Measurements from ENCODE around the gene FBXL5. TPM values are rescaled to one million over a fixed set of nuclear protein-coding genes. Genes with fewer than 3 reads are reported as not detected.

The FBXL5 gene
- total and polyA plus RNA-seq, 9 of the 15 experiments (the other 6 are each of a cell fraction or from before 2014, with no cell fraction given) = 6.0 to 35.2 (median 22.1) TPM

GRCh38 chr4:15674926-15675325, 19.8 kb upstream of the FBXL5 start:
- WGBS (ENCODE audit: insufficient coverage, low coverage, missing lambda C conversion rate) = 90% methylated on average over 4 of the region's 4 CpGs
- H3K9ac ChIP-seq (ENCODE audit: insufficient read depth in 1 of 2, low read depth in 2 of 2, low read length in 2 of 2) = no peak overlapping the region
- peaks cover 0 to 16% of the 10 kb centered on the region in 2 experiments; a peak in 3 of 5 replicates for H3K4me1 ChIP-seq (replicated peaks in 1 of 2; ENCODE audit: control insufficient read depth in 2 of 2, insufficient read depth in 2 of 2, low read length in 2 of 2)
- POLR2A ChIA-PET = interaction anchor here (2.3 kb wide), 1 partner anchor 11 kb away, joined by 8 read pairs; no protein-coding TSS in a partner anchor
- H3K27ac ChIP-seq (ENCODE audit: extremely low read depth, low read depth, low read length) = no peak overlapping the region
- FAIRE-seq = no peak
- DNase-seq (ENCODE audit: extremely low read depth in 1 of 4, low spot score in 3 of 4) = no peak
- H3K9me1 ChIP-seq (ENCODE audit: control insufficient read depth, insufficient read depth, low read length) = no peaks in the 10 kb centered on the region
- ATAC-seq = no peak
- H3K9me3 ChIP-seq (replicated peaks; ENCODE audit: control insufficient read depth, insufficient read depth, low read depth, low read length) = no peaks in the 10 kb centered on the region
- no peak overlapping the region for H3K4me2 ChIP-seq (ENCODE audit: insufficient read depth, low read length)
- peaks cover 63% of the 10 kb centered on the region for H3K79me2 ChIP-seq (ENCODE audit: control insufficient read depth, insufficient read depth, low read length)
- H3K36me3 ChIP-seq (ENCODE audit: control insufficient read depth, insufficient read depth, low read length) = peaks cover 7% of the 10 kb centered on the region; the same call in 2 of the 3 replicates
- CTCF ChIA-PET (ENCODE audit: low intra/inter-chr PET ratio) = no interaction called here
- H2AFZ ChIP-seq (ENCODE audit: low read depth, low read length) = no peak overlapping the region
- H3K4me3 ChIP-seq = no peak overlapping the region
- in situ Hi-C loops (cut with MboI) (loop anchor here (25.0 kb wide), 1 partner anchor 663 kb away; the partner anchor contains the start of gene CPEB2), intact Hi-C loops (cut with micrococcal nuclease) (no loop called here)
- BruUV-seq (replicated peaks) = no TSS peak
- H3K27me3 ChIP-seq (ENCODE audit: control insufficient read depth in 2 of 2, insufficient read depth in 2 of 2, low read length in 2 of 2) = no peaks in the 10 kb centered on the region
- H4K20me1 ChIP-seq (replicated peaks; ENCODE audit: control insufficient read depth, insufficient read depth, low read length) = no peaks in the 10 kb centered on the region
- TF ChIP-seq MBD1 (CRISPR knock-in tag; IDR thresholded peaks at IDR 0.05) (no peak), ELK3 (CRISPR knock-in tag; IDR thresholded peaks at IDR 0.05) (no peak), ZNF121 (CRISPR knock-in tag; conservative IDR thresholded peaks at IDR 0.05) (no peak), U2AF2 (optimal IDR thresholded peaks at IDR 0.05; ENCODE audit: low read depth, low read length) (no peak), ILF3 (IDR thresholded peaks at IDR 0.05; ENCODE audit: borderline replicate concordance) (no peak), ZNF695 (CRISPR knock-in tag; IDR thresholded peaks at IDR 0.05) (no peak), PBX2 (CRISPR knock-in tag; IDR thresholded peaks at IDR 0.05; ENCODE audit: low read depth) (no peak), PBX2 (tag; conservative IDR thresholded peaks at IDR 0.05; ENCODE audit: low read depth) (no peak), DEAF1 (CRISPR knock-in tag; IDR thresholded peaks at IDR 0.05) (no peak), ZNF778 (CRISPR knock-in tag; IDR thresholded peaks at IDR 0.05) (no peak), NR3C1 (CRISPR knock-in tag; IDR thresholded peaks at IDR 0.05) (no peak), PHTF2 (CRISPR knock-in tag; IDR thresholded peaks at IDR 0.05) (no peak), ZNF165 (CRISPR knock-in tag; IDR thresholded peaks at IDR 0.05; ENCODE audit: borderline replicate concordance) (no peak), ZBTB34 (CRISPR knock-in tag; IDR thresholded peaks at IDR 0.05) (no peak), POLR2AphosphoS5 (IDR thresholded peaks at IDR 0.05; ENCODE audit: control insufficient read depth, insufficient read depth, low read depth, low read length) (no peak)
